ENCODE results near the gene ISCA2.

DNA sequence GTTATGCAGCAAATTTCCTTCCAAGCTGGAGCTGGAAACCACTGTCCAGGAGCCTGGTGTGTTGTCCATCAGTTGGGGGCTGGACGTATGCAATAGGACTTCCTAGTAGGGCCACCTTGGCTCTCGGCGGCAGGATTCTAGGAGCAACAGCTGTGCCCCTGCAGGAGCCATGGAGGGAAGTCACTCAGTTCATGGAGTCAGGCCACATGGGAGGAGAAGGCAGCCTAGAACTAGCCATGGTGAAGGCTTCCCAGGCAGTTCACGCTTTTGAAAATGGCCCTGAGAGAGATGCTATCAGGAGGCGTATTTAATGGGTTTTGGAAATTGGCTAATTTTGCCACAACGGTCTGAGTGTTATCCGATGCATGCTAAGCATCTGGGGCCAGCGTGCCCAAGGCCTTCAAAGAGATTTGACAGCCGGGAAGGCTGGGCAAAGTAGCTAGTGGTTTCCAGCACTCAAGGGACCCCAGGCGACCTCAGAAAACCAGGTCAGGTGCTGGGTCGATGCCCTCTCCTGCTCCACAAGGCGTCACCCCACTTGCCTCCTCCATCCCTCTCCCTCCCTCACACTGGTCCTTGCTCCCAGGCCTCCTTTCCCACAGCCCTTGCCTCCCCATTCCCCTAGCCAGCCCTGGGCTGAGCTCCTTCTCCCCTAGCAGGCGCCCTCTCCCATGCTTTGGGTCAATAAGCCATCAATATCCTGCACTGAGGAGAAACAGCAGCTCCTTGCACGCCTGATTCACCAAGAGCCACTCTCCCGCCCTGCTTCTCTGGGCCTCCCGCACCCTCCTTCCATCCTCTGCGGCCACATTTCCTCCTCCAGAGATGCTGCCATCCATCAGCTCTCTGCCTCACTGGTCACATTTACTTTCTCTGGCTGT is 36.6 kb upstream of the ISCA2 start:
- TF ChIP-seq, protein P1, sequence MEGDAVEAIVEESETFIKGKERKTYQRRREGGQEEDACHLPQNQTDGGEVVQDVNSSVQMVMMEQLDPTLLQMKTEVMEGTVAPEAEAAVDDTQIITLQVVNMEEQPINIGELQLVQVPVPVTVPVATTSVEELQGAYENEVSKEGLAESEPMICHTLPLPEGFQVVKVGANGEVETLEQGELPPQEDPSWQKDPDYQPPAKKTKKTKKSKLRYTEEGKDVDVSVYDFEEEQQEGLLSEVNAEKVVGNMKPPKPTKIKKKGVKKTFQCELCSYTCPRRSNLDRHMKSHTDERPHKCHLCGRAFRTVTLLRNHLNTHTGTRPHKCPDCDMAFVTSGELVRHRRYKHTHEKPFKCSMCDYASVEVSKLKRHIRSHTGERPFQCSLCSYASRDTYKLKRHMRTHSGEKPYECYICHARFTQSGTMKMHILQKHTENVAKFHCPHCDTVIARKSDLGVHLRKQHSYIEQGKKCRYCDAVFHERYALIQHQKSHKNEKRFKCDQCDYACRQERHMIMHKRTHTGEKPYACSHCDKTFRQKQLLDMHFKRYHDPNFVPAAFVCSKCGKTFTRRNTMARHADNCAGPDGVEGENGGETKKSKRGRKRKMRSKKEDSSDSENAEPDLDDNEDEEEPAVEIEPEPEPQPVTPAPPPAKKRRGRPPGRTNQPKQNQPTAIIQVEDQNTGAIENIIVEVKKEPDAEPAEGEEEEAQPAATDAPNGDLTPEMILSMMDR (IDR thresholded peaks at IDR 0.05): no peak
- no peak for TF ChIP-seq EZH2 (IDR thresholded peaks at IDR 0.05; ENCODE audit: borderline replicate concordance, insufficient read depth, low read depth, low read length, poor library complexity, severe bottlenecking)
